GM20431 (cell line): ENCODE results near the gene CCNJL.
"Not testable (repeated sequence)": the region's sequence is repeated elsewhere in the genome, so short reads cannot be mapped to it uniquely, and the experiment has no call there.

ENCODE experiments used
- in situ Hi-C: fragments of 300-500 bp; cut with MseI, MboI; formaldehyde crosslinking; loops from one replicate; pipeline ENCODE4 v1.15.0; 2020; ENCODE audit warnings: low sequenced_read_pairs; ENCODE audit not compliant: unreplicated experiment

CCNJL gene

GRCh38 chr5:160339406-160340130, 27.2 kb upstream of the CCNJL start:
- in situ Hi-C loops, result loop anchor here (10.0 kb wide), 2 partner anchors 135 to 315 kb away; no protein-coding TSS in a partner anchor

- in situ Hi-C loops, result not testable (repeated sequence)
These were observed 22.4 kb upstream of the CCNJL start for GRCh38 chr5:160334716-160335115.

GRCh38 chr5:160333721-160334120, 21.4 kb upstream of the CCNJL start:
- in situ Hi-C loops, result no loop called here

GRCh38 chr5:160330212-160330611, 17.8 kb upstream of the CCNJL start:
- in situ Hi-C loops, result no loop called here

- in situ Hi-C loops, result no loop called here
These were observed 15.5 kb upstream of the CCNJL start for GRCh38 chr5:160327818-160328217.

- in situ Hi-C loops, result no loop called here
These were observed 14.6 kb upstream of the CCNJL start for GRCh38 chr5:160326981-160327380.

GRCh38 chr5:160325716-160326115, 13.4 kb upstream of the CCNJL start:
- in situ Hi-C loops, result no loop called here

- in situ Hi-C loops, result no loop called here
These were observed 12.5 kb upstream of the CCNJL start for GRCh38 chr5:160324886-160325285.

- in situ Hi-C loops, result no loop called here
These were observed 6.0 kb upstream of the CCNJL start for GRCh38 chr5:160318409-160318808.

- in situ Hi-C loops, result no loop called here
These were observed 5.1 kb upstream of the CCNJL start for GRCh38 chr5:160317434-160317833.

GRCh38 chr5:160315968-160316367, 3.6 kb upstream of the CCNJL start:
- in situ Hi-C loops, result no loop called here

- in situ Hi-C loops, result no loop called here
These were observed 780 bp upstream of the CCNJL start for GRCh38 chr5:160312960-160313727.

- in situ Hi-C loops, result no loop called here
These were observed 752 bp downstream of the CCNJL start for GRCh38 chr5:160311491-160312133.

- in situ Hi-C loops, result no loop called here
These were observed 1.6 kb downstream of the CCNJL start for GRCh38 chr5:160310552-160311295.

- in situ Hi-C loops, result no loop called here
These were observed 2.2 kb downstream of the CCNJL start for GRCh38 chr5:160310140-160310539.

GRCh38 chr5:160306696-160307095, 5.7 kb downstream of the CCNJL start:
- in situ Hi-C loops, result no loop called here

GRCh38 chr5:160305319-160305718, 7.0 kb downstream of the CCNJL start:
- in situ Hi-C loops, result no loop called here

GRCh38 chr5:160303690-160304089, 8.7 kb downstream of the CCNJL start:
- in situ Hi-C loops, result no loop called here

GRCh38 chr5:160298189-160298588, 14.2 kb downstream of the CCNJL start:
- in situ Hi-C loops, result no loop called here

GRCh38 chr5:160297776-160298175, 14.6 kb downstream of the CCNJL start:
- in situ Hi-C loops, result no loop called here
